Peyer's patch (tissue), 4 donors: Measurements from ENCODE around the gene HDHD2.

Experiments
- CTCF ChIP-seq, 6 experiments: fragments of 450-650 bp in 4 of 6; fragments of 200-600 bp in 2 of 6; sonication (generic) in 1 of 6; IDR thresholded peaks; one replicate each; pipeline ENCODE4 v1.5.1; 2017 to 2019; ENCODE audit warnings: antibody characterized with exemption in 6 of 6, mild to moderate bottlenecking in 3 of 6, moderate library complexity in 1 of 6
- POLR2A ChIP-seq, 2 donors: fragments of 450-650 bp; IDR thresholded peaks; one replicate each; pipeline ENCODE4 v1.5.1; 2017; ENCODE audit warnings: antibody characterized with exemption in 2 of 2, mild to moderate bottlenecking in 2 of 2, moderate library complexity in 2 of 2

GRCh38 chr18:47179520-47179919 lies 29.2 kb upstream of the HDHD2 start:
- no peak for TF ChIP-seq CTCF (IDR thresholded peaks at IDR 0.05)
- no peak for TF ChIP-seq POLR2A (IDR thresholded peaks at IDR 0.05)
